ENCODE measurements around the gene CCDC138.

CCDC138 gene

DNA sequence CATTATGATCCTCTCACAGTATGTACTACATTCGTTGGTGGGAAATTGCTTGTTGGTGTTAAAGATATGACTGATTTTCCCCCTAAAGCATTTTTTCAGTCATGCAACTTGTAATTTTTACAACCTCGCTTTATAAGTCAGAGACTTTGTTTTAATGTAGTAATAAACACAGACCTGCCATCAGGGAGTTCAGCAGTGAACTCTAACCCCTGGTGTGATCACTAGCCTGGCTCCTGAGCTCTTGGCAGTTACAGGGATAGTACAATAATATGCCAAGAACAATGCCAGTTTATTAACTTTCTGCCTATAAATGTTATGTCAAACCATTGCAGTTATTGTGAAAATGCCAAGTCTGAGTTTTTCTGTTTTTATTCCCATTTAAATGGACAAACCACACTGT lies 108.6 kb downstream of the CCDC138 start:
- no peak overlapping the region for H3K27ac Mint-ChIP-seq
- peaks cover 82% of the 10 kb centered on the region for H3K36me3 Mint-ChIP-seq (ENCODE audit: low read depth)

DNA sequence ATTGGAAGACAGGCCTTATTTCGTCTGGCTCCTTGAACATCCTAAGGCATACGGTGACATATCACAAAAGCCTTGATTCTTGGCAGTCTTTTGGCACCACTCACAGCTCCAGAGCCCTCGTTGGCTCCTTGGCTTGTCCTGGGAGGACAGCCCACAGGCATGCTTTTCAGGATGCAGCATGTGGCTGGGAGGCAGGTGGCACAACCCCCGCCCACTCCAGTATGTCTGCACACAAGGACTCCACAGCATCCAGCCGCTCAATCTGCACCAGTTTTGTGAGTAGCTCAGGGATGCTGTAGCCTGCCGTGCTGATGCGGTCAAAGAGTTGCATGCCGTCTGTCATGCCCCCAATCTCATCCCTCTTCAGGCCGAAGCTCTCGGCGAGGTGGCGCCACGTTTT lies 110.2 kb downstream of the CCDC138 start:
- Mint-ChIP-seq H3K27ac (no peak overlapping the region), H3K4me3 (no peak overlapping the region), H3K4me1 (ENCODE audit: low read depth) (peaks cover 11% of the 10 kb centered on the region), H3K36me3 (ENCODE audit: low read depth) (peaks cover 90% of the 10 kb centered on the region), H3K9me3 (peaks cover 26% of the 10 kb centered on the region), H3K27me3 (no peaks in the 10 kb centered on the region)
- DNase-seq = no peak

More for the DNA sequence above, 108.6 kb downstream of the CCDC138 start:
- H3K4me1 Mint-ChIP-seq (ENCODE audit: low read depth) = peaks cover 11% of the 10 kb centered on the region
- no peak for DNase-seq
- H3K4me3 Mint-ChIP-seq = no peak overlapping the region
- peaks cover 28% of the 10 kb centered on the region for H3K9me3 Mint-ChIP-seq
- H3K27me3 Mint-ChIP-seq = no peaks in the 10 kb centered on the region

DNA sequence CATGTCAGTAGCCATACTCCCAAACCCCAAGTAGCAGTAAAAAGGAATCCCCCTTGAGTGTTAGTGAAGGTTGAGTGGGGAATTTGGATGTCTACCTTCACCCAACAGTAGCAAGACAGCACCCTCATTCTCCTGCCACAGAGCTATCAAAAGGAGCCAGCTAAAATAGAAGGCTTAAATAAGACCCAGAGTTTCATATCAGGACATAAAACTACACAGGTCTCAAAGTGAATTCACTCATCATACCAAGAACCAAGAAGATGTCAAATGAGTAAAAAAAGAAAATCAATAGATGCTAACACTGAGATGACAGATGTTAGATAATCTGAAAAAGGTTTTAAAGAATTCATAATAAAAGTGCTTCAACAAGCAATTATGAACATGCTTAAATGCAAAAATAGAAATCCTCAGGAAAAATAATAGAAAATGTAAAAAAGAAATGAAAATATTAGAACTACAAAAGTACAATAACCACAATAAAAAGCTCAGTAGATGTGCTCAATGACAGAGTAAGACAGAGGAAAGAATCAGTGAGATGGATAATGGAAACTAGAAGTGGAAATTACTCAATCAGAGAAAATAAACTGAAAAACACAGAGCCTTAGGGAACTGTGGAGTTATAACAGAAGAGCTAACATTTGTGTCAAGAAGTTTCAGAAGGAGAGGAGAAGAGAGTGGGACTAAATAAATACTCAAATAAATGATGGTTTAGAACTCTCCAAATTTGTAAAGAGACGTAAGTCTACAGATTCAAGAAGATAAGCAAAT lies 111.9 kb downstream of the CCDC138 start:
- peaks cover 85% of the 10 kb centered on the region for H3K36me3 Mint-ChIP-seq (ENCODE audit: low read depth)
- H3K4me1 Mint-ChIP-seq (ENCODE audit: low read depth) = peaks cover 11% of the 10 kb centered on the region
- H3K27me3 Mint-ChIP-seq = no peaks in the 10 kb centered on the region
- no peak overlapping the region for H3K4me3 Mint-ChIP-seq
- H3K27ac Mint-ChIP-seq = peak overlapping the region; percentile 63
- H3K9me3 Mint-ChIP-seq = peaks cover 18% of the 10 kb centered on the region
- DNase-seq = no peak

DNA sequence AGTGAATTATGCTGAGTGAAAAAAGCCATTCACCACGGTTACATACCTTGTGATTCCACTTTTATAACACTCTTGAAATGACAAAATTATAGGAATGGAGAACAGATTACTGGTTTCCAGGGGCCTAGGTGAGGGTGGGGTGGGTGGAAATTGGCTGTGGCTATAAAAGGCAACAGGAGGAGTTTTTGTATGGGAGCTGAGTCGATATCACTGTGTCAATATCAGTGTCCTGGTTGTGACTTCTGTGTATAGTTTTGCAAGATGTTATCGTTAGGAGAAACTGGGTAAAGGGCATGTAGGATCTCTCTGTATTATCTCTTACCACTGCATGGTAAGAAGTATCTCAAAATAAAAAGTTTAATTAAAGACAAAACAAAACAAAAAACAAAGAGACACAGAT lies 118.1 kb downstream of the CCDC138 start:
- Mint-ChIP-seq H3K27me3 (no peaks in the 10 kb centered on the region), H3K9me3 (peaks cover 10% of the 10 kb centered on the region), H3K4me3 (no peak overlapping the region), H3K27ac (no peak overlapping the region), H3K4me1 (ENCODE audit: low read depth) (no peaks in the 10 kb centered on the region), H3K36me3 (ENCODE audit: low read depth) (peaks cover 67% of the 10 kb centered on the region)
- DNase-seq = no peak

DNA sequence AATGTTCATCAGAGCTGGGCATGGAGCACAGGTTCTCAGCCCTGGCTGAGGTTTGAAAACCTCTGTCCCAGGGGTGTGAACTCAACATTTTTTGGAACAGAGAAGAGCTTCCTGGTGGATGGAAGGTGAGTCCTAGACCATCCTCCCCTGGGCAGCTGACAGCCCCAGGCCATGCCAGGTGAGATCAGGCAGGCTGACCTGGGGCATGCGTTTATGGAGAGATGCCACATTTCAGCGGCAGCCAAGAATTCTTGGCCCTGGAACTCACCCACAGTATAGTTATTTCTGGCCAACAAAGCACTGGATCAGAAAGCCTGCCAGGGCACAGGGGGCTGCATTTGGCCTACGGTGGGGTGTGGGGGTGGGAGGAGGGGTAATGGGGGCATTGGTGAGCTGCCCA lies 118.6 kb downstream of the CCDC138 start:
- peaks cover 63% of the 10 kb centered on the region for H3K36me3 Mint-ChIP-seq (ENCODE audit: low read depth)
- no peak for DNase-seq
- no peaks in the 10 kb centered on the region for H3K4me1 Mint-ChIP-seq (ENCODE audit: low read depth)
- H3K4me3 Mint-ChIP-seq = no peak overlapping the region
- H3K27ac Mint-ChIP-seq = no peak overlapping the region
- H3K27me3 Mint-ChIP-seq = no peaks in the 10 kb centered on the region
- peaks cover 10% of the 10 kb centered on the region for H3K9me3 Mint-ChIP-seq

DNA sequence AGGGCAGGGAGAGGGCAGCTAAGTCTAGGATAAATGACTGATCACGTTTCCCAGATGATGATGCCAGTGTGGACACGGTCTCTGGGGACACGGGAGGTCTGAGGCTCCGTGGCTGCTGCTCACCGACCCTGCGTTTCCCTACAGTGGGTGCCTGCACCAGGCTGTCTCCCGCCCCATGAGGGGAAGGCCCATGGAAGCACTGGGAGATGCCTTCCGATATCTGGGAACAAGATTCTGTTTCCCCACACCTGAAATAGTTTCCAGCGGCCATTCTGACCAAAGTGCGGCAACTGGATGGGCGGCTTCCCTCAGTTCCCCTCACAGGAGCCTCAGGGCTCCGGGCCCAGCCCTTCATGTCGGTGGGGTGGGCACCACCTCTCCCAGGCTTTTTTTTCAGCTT lies 119.3 kb downstream of the CCDC138 start:
- peaks cover 57% of the 10 kb centered on the region for H3K36me3 Mint-ChIP-seq (ENCODE audit: low read depth)
- no peaks in the 10 kb centered on the region for H3K4me1 Mint-ChIP-seq (ENCODE audit: low read depth)
- H3K9me3 Mint-ChIP-seq = peaks cover 6% of the 10 kb centered on the region
- no peak overlapping the region for H3K4me3 Mint-ChIP-seq
- no peaks in the 10 kb centered on the region for H3K27me3 Mint-ChIP-seq
- no peak for DNase-seq
- H3K27ac Mint-ChIP-seq = no peak overlapping the region

DNA sequence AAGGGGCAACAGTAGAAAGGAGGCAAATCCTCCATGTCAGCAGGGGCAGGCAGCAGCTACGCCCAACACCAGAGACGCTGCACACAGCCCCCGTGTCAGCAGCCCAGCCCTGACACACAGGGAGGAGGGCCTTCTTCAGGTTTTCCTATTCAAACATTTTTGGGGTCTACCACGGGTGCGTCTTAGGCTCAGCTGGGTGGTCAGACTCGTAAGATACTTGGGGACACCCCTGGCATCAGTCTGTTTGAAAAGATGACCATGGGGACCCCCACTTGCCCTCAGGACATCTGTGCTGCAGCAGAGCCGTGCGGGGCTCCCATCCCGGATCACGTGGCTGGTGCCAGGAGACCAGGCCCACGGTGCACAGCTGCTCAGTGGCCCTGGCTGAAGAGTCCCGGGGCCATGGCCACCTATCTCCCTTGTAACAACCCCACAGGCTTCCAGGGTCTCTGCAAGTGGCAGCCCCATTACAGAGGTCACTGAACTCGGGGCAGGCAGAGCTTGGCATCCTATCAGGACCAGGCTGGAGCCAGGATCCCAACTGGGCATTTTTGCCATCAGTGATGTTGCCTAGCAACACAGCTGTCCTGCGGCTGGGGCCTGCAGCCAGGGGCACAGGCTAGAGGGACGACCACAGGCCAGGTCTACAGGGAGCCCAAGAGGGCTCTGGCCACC lies 120.0 kb downstream of the CCDC138 start:
- Mint-ChIP-seq H3K4me3 (no peak overlapping the region), H3K9me3 (no peaks in the 10 kb centered on the region), H3K4me1 (ENCODE audit: low read depth) (no peaks in the 10 kb centered on the region), H3K27me3 (no peaks in the 10 kb centered on the region), H3K27ac (no peak overlapping the region), H3K36me3 (ENCODE audit: low read depth) (peaks cover 57% of the 10 kb centered on the region)
- DNase-seq = no peak

DNA sequence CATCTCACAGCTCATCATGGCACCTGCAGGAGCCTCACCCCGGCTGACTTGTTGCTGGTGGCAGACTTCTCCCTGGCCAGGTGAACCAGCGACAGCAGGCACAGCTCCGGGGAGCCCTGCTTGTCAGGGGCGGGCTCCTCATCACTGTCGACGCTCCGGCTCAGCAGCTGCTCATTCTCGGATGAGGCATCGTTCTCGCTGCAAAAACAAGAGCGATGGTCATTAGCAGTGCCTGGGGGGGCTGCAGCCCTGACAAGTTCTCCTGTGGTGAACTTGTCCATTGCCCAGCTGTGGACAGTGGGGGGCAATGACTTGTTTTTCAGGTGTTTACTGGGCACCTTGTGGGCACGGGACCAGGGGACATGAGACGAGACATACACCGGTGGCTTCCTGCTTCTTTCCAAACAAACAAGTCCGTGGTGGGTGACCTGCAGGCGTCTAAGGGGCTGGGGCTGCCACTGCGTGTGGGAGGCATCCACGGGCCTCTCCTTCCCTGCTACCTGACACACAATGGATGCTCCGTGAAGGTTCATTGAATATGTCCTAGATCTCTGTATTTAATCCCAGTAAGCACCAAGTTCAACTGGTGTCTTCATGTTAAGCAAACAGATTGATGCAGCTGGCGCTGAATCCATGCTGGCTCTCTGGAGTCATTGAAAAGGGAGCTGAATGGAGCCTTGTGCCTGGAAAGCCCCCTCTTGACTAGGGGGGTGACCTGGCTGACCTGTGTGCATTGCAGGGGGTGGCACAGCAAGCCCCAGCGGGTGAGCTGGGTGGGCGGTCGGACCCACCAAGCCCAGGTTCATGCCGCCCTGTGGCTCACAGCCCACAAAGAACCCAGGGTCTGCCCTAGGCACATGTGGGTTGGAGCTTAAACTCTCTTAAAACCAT lies 121.5 kb downstream of the CCDC138 start:
- peaks cover 47% of the 10 kb centered on the region for H3K36me3 Mint-ChIP-seq (ENCODE audit: low read depth)

DNA sequence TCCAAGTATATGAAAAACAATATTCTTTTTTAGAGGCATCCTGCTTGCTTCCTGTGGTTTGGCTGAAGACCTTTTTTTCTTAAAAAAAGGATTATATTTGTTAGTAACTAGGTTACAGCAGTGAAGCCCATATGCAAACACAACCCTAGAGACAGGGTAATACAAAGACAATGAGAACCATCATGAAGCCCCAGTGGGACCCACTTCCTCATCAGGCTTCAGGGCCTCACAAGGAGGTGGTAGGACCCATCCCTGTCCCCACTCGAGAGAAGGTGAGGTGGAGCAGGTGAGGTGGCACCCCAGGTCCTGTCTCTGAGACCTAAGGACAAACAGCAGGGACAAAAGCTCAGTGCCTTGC lies 122.1 kb downstream of the CCDC138 start:
- H3K27me3 Mint-ChIP-seq = no peaks in the 10 kb centered on the region
- no peaks in the 10 kb centered on the region for H3K4me1 Mint-ChIP-seq (ENCODE audit: low read depth)
- H3K36me3 Mint-ChIP-seq (ENCODE audit: low read depth) = peaks cover 40% of the 10 kb centered on the region
- no peak for DNase-seq
- no peaks in the 10 kb centered on the region for H3K9me3 Mint-ChIP-seq
- no peak overlapping the region for H3K4me3 Mint-ChIP-seq
- H3K27ac Mint-ChIP-seq = no peak overlapping the region

More for the DNA sequence above, 121.5 kb downstream of the CCDC138 start:
- Mint-ChIP-seq H3K9me3 (no peaks in the 10 kb centered on the region), H3K4me1 (ENCODE audit: low read depth) (no peaks in the 10 kb centered on the region), H3K4me3 (no peak overlapping the region), H3K27ac (no peak overlapping the region), H3K27me3 (no peaks in the 10 kb centered on the region)
- no peak for DNase-seq

DNA sequence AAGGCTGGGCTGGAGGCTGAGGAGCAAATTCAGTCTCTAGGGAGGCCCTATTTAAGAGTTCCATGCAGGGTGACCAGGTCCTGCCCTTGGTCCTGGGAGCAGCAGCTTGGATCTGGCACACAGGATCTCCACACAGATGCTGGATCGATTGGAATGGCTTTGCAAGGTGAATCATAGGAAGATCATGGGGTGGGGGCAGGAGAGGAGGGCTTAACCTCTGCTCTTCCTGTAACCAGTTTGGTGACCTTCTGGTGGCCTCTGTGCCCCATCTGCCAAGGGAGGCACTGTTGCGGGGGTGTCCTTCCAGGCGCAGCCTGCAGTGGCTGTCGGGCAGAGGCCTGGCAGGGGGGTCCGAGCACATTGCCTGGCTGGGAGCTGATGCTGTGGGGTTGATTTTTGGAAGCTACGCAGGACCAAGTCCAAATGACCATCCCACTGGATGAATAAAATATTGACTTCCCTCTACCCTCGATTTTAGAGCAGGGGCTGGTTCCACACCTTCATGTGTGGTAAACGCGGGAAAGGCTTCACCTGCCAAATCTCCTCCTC lies 122.8 kb downstream of the CCDC138 start:
- no peak overlapping the region for H3K4me3 Mint-ChIP-seq
- H3K27ac Mint-ChIP-seq = no peak overlapping the region
- DNase-seq = no peak
- H3K9me3 Mint-ChIP-seq = no peaks in the 10 kb centered on the region
- H3K27me3 Mint-ChIP-seq = no peaks in the 10 kb centered on the region
- H3K4me1 Mint-ChIP-seq (ENCODE audit: low read depth) = no peaks in the 10 kb centered on the region
- peaks cover 36% of the 10 kb centered on the region for H3K36me3 Mint-ChIP-seq (ENCODE audit: low read depth)

DNA sequence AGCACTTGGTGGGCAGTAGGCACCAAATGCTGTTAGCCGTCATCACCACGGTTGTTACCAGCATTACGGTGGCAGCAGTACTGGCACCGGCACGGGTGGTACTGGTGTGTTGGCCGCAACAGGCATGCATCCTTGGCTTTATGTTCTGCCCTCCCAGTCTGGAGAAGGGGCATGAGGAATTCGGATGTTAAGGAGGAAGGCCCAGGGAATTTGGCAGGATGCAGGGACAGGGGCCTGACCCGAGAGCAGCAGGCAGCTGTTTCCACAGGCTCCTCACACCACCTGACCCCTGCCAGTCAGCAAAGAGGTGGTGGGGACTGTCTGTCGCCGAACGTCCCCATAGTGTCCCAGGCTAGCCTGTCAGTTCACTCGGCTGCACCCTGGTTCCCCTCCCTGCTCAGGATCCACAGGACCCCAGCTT lies 123.5 kb downstream of the CCDC138 start:
- no peaks in the 10 kb centered on the region for H3K27me3 Mint-ChIP-seq
- peaks cover 29% of the 10 kb centered on the region for H3K36me3 Mint-ChIP-seq (ENCODE audit: low read depth)
- no peak for DNase-seq
- peaks cover 3% of the 10 kb centered on the region for H3K4me1 Mint-ChIP-seq (ENCODE audit: low read depth)
- H3K4me3 Mint-ChIP-seq = no peak overlapping the region
- no peaks in the 10 kb centered on the region for H3K9me3 Mint-ChIP-seq
- no peak overlapping the region for H3K27ac Mint-ChIP-seq

DNA sequence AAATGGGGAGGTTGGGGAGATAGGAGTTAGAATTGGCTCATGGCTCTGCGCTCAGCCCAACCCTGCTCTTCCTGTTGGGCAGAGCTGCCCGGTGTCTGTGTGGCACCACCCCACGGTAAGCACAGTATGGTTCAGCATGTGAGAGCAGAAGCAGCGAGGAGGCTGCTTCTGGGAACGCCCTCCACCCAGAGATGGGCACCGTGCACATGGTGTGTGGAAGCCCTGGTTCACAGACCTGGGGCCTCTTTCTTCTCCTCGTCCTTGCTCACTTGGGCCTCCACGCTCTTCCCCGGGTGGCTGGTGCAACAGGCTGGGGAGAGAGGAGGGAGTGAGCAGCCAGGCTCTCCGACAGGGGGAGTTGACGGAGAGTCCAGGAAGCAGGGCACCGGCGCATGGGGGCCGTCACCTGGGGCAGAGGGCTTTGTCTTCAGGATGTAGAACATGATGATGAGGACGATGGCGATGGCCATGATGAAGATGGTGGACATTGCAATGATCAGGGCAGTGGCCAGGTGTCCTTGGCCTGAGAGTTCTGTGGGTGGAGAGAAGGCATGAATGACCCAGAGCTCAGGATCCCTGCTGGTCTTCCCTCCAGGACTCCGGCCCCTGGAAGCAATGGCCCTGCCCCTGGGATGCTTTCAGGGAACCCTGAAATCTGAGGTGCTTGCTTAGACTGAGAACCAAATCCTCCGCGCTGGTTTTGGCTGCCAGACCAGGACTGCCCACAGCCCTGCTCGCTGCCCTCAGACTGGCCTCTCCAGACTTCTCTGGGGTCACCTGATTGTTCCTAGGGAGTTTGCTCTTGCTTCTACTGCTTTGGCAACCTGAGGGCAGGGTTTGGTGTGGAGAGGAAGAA lies 124.2 kb downstream of the CCDC138 start:
- H3K36me3 Mint-ChIP-seq (ENCODE audit: low read depth) = peaks cover 25% of the 10 kb centered on the region

DNA sequence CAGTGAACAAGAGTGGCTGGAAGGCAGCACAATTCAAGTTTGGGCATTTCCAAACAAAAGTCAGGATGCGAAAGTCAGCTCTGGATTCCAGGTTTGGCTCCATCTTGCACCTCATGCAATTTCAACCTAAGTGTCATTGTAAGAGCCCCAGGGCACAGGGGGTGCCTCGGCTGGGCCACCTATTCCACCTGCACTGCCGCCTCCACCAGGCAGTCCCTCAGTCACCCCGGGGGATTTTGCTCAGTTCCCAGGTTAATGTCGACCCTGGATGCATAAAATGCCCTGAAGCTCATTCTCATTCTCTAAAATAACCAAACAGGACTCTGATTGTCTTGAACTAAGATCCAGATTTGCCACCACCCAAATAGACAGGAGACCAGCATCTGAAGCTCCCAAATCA lies 124.8 kb downstream of the CCDC138 start:
- no peaks in the 10 kb centered on the region for H3K27me3 Mint-ChIP-seq
- H3K4me3 Mint-ChIP-seq = no peak overlapping the region
- no peak overlapping the region for H3K27ac Mint-ChIP-seq
- no peak for DNase-seq
- H3K4me1 Mint-ChIP-seq (ENCODE audit: low read depth) = peaks cover 3% of the 10 kb centered on the region
- no peaks in the 10 kb centered on the region for H3K9me3 Mint-ChIP-seq
- peaks cover 20% of the 10 kb centered on the region for H3K36me3 Mint-ChIP-seq (ENCODE audit: low read depth)

More for the DNA sequence above, 124.2 kb downstream of the CCDC138 start:
- no peaks in the 10 kb centered on the region for H3K9me3 Mint-ChIP-seq
- H3K27ac Mint-ChIP-seq = no peak overlapping the region
- no peak overlapping the region for H3K4me3 Mint-ChIP-seq
- peaks cover 3% of the 10 kb centered on the region for H3K4me1 Mint-ChIP-seq (ENCODE audit: low read depth)
- no peak for DNase-seq
- no peaks in the 10 kb centered on the region for H3K27me3 Mint-ChIP-seq

Data from activated T-cell treated with anti-CD3 and anti-CD28 coated beads, Interleukin-2, amount 50 U/mL, for 24 hours (primary cell).